ENCODE results near the gene CCDC190. TPM values are rescaled to one million over a fixed set of nuclear protein-coding genes. Genes with fewer than 3 reads are reported as not detected.

The CCDC190 gene
- total RNA-seq, 1 donor from 2014 or later = not detected

DNA sequence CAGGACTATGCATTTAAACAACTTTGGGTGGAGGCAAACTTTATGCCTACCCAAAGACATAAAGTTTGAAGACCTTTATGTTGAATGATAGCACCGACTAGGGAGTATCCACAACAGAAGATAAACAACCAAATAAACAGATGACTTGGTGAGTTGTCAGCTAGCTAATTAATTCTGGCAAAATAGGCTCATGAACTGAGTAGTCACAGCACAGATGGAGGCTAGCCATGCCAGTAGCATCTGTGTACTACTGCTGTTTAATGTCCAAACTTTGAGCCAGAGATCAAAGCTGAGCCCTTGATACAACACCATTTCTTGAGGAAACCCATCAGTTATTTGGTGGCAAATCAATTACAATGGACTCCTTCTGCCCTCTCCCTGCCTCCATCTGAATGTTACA, 40.3 kb upstream of the CCDC190 start:
- Mint-ChIP-seq H3K4me1 (peaks cover 19% of the 10 kb centered on the region), H3K27ac (no peak overlapping the region), H3K27me3 (ENCODE audit: insufficient read depth, low read depth) (no peaks in the 10 kb centered on the region), H3K9me3 (no peaks in the 10 kb centered on the region), H3K4me3 (no peak overlapping the region), H3K36me3 (no peaks in the 10 kb centered on the region)
- Histone ChIP-seq H3K9me3 (ENCODE audit: low read depth) (no peaks in the 10 kb centered on the region), H3K27me3 (no peaks in the 10 kb centered on the region), H4K20me1 (ENCODE audit: low read depth) (no peaks in the 10 kb centered on the region), H3K4me2 (no peak overlapping the region), H3K36me3 (no peaks in the 10 kb centered on the region), H3F3A (ENCODE audit: low read depth) (no peaks in the 10 kb centered on the region), H3K4me1 (peaks cover 16% of the 10 kb centered on the region), H3K4me3 (no peak overlapping the region), H3K79me2 (ENCODE audit: low read depth) (no peaks in the 10 kb centered on the region), H3K9ac (no peak overlapping the region), H2AFZ (replicated peaks) (no peak overlapping the region), H3K27ac (no peak overlapping the region)
- no peak for DNase-seq (ENCODE audit: low spot score)
- no peak for TF ChIP-seq EZH2 (IDR thresholded peaks at IDR 0.05)
- TF ChIP-seq, protein P1, sequence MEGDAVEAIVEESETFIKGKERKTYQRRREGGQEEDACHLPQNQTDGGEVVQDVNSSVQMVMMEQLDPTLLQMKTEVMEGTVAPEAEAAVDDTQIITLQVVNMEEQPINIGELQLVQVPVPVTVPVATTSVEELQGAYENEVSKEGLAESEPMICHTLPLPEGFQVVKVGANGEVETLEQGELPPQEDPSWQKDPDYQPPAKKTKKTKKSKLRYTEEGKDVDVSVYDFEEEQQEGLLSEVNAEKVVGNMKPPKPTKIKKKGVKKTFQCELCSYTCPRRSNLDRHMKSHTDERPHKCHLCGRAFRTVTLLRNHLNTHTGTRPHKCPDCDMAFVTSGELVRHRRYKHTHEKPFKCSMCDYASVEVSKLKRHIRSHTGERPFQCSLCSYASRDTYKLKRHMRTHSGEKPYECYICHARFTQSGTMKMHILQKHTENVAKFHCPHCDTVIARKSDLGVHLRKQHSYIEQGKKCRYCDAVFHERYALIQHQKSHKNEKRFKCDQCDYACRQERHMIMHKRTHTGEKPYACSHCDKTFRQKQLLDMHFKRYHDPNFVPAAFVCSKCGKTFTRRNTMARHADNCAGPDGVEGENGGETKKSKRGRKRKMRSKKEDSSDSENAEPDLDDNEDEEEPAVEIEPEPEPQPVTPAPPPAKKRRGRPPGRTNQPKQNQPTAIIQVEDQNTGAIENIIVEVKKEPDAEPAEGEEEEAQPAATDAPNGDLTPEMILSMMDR (IDR thresholded peaks at IDR 0.05) = no peak
- TF ChIP-seq EZH2phosphoT487 (IDR thresholded peaks at IDR 0.05) = no peak

DNA sequence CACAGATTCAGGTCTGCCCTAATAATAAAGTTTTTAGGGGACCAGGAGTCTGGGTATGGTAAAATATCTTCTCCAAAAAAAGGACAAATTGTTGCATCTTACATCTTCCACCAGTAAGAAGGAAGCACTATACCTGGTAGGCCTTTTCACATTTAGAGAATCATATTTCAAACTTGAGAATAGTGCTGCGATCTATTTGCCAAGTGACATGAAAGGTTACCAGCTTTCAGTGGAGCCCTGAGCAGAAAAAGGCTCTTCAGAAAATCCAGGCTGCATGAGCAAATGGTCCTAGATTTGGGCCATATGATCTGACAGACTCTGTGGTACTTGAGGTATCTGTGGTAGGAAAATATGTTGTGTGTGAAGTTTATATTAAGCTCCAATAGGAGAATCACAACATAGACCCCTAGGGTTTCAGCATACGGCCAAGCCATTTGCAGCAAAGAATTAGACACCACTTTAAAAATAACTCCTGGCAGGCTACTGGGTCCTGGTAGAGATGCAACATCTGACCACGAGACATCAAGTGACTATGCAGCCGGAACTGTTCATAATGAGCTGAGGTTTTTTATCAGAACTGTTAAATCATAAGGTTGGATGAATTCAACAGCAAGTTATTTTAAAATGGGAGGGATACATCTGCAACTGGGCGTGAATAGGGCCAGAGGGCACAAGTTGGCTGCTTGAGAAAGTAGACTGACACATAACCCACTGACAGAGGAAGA, 38.6 kb upstream of the CCDC190 start:
- DNase-seq (ENCODE audit: low spot score) = no peak

DNA sequence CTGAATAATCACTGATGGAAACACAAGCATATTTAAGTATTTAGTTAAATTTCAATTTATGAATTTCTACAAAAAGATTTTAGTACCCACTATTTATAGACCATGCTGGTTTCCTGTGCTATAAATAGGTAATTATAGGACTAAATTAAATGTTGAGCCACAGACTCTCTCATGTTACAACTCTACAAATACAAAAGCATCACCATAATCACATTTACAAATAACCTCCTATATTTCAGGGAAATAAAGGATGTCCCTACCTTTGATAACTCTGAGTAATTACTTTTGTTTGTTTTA, 32.6 kb upstream of the CCDC190 start:
- no peak overlapping the region for H3K4me3 Mint-ChIP-seq
- Histone ChIP-seq H4K20me1 (ENCODE audit: low read depth) (no peaks in the 10 kb centered on the region), H3K4me3 (no peak overlapping the region), H3K9ac (no peak overlapping the region), H3K79me2 (ENCODE audit: low read depth) (no peaks in the 10 kb centered on the region), H3K27ac (no peak overlapping the region), H3K4me2 (peak overlapping the region; percentile 54), H2AFZ (replicated peaks) (no peak overlapping the region), H3K27me3 (no peaks in the 10 kb centered on the region), H3K36me3 (no peaks in the 10 kb centered on the region), H3F3A (ENCODE audit: low read depth) (no peaks in the 10 kb centered on the region), H3K9me3 (ENCODE audit: low read depth) (no peaks in the 10 kb centered on the region), H3K4me1 (peaks cover 23% of the 10 kb centered on the region)
- no peaks in the 10 kb centered on the region for H3K9me3 Mint-ChIP-seq
- no peak for DNase-seq (ENCODE audit: low spot score)
- H3K4me1 Mint-ChIP-seq = peaks cover 14% of the 10 kb centered on the region
- H3K27ac Mint-ChIP-seq = no peak overlapping the region
- TF ChIP-seq EZH2phosphoT487 (IDR thresholded peaks at IDR 0.05) (no peak), EZH2 (IDR thresholded peaks at IDR 0.05) (no peak)
- TF ChIP-seq, protein P1 (IDR thresholded peaks at IDR 0.05) = no peak
- H3K36me3 Mint-ChIP-seq = no peaks in the 10 kb centered on the region
- peaks cover 5% of the 10 kb centered on the region for H3K27me3 Mint-ChIP-seq (ENCODE audit: insufficient read depth, low read depth)

More for the DNA sequence above, 38.6 kb upstream of the CCDC190 start:
- H3K9ac ChIP-seq = no peak overlapping the region
- H3K27me3 ChIP-seq = no peaks in the 10 kb centered on the region
- TF ChIP-seq EZH2phosphoT487 (IDR thresholded peaks at IDR 0.05) = no peak
- TF ChIP-seq, protein P1 (IDR thresholded peaks at IDR 0.05) = no peak
- TF ChIP-seq EZH2 (IDR thresholded peaks at IDR 0.05) = no peak
- no peak overlapping the region for H2AFZ ChIP-seq (replicated peaks)
- H3K36me3 ChIP-seq = no peaks in the 10 kb centered on the region
- Mint-ChIP-seq H3K4me3 (no peak overlapping the region), H3K36me3 (no peaks in the 10 kb centered on the region), H3K27me3 (ENCODE audit: insufficient read depth, low read depth) (no peaks in the 10 kb centered on the region), H3K9me3 (no peaks in the 10 kb centered on the region), H3K27ac (no peak overlapping the region), H3K4me1 (peaks cover 9% of the 10 kb centered on the region)
- H3K4me2 ChIP-seq = no peak overlapping the region
- H3K4me1 ChIP-seq = peaks cover 10% of the 10 kb centered on the region
- no peaks in the 10 kb centered on the region for H4K20me1 ChIP-seq (ENCODE audit: low read depth)
- no peaks in the 10 kb centered on the region for H3K79me2 ChIP-seq (ENCODE audit: low read depth)
- no peak overlapping the region for H3K4me3 ChIP-seq
- H3K27ac ChIP-seq = no peak overlapping the region
- no peaks in the 10 kb centered on the region for H3K9me3 ChIP-seq (ENCODE audit: low read depth)
- H3F3A ChIP-seq (ENCODE audit: low read depth) = no peaks in the 10 kb centered on the region
